NK-92 (cell line): ENCODE results near the gene DIO1.
A peak's percentile ranks its signal among the peaks of the same experiment; 100 is the strongest.

ENCODE experiments used
- DNase-seq: peaks from one replicate; lab custom pipeline; 2025; ENCODE audit not compliant: unreplicated experiment; lab: John Stamatoyannopoulos, UW

DIO1 gene

DNA sequence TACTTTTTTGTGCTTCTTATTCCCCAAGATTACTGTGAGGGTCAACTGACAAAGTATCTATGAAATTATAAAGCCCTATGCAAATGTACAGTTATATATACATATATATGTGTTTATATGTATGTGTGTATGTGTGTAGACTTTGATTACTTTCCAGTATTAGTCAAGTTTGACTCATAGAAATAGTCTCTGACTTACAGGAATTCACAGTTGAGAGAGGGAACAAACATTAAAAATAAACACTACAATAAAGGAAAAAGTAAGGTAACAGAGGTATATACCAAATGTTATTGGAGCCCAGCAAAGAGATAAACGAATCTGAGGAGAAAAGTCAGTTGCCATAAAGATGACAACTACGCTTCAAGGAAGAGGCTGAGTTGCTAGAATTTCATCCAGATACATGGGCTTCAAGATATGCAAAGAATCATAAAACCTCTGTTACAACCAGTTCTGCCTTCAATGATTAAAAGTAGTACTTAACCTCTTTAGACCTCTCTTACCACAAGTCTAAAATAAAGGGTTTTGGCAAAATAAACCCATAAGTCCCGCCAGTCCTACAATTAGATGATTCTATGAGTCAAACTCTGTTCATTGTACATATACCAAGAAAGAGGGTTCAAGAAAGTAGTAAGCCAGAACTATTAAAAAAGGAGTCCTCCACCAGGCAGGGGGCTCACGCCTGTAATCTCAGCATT is 44.3 kb downstream of the DIO1 start:
- DNase-seq = no peak

GRCh38 chr1:53942127-53942957 is 48.4 kb downstream of the DIO1 start:
- DNase-seq = no peak

DNA sequence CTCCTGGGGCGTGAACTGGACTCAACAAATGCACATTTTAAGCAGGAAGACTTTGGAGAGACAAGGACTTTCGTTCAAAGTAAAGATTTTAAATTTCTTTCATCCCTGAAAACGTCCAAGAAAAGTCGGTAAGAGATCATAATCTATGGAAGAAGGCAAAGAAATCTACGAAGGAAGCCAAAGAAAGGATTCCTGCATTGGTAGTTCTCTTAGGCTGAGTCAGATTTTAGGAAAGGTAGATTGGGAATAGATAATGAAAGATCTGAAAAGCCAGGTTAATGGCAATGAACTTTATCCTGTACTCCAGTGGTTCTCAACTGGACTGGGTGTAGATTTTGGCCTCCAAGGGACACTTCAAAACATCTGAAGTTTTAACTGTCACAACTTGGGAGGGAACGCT is 49.1 kb downstream of the DIO1 start:
- no peak for DNase-seq

DNA sequence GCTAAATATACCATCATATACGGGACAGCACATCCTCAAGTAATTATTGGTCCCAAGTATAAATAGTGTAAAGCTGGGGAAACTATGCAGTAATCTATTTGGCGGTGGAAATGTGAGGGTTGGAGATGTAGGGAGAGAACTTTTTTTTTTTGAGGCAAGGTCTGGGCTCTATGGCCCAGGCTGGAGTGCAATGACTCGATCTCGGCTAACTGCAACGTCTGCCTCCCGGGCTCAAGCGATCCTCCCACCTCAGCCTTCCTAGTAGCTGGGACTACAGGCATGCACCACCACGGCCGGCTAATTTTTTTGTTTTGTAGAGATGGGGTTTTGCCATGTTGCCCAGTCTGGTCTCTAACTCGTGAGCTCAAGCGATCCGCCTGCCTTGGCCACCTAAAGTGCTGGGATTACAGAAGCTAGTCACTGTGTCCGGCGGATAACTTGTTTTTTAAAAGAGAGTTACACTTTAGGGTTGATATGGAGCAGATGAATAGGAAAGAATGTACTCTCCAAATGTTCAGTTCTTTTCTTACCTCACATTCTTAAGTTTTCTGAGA is 49.6 kb downstream of the DIO1 start:
- no peak for DNase-seq

GRCh38 chr1:53944469-53945182 is 50.6 kb downstream of the DIO1 start:
- DNase-seq = no peak

DNA sequence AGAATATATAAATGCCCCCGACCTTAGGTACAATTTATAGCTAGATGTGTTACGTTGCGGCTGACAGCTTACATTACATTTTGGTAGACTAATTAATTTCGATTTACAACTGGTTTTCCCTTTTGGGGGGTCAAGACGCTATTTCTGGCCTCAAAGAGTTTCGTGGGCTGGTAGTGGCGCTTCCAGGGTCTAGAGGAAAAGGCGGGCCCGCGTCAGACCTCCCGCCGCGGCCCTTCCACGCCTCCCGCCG is 51.1 kb downstream of the DIO1 start:
- no peak for DNase-seq

GRCh38 chr1:53945433-53946251 is 51.7 kb downstream of the DIO1 start, which contains the start of gene IFT25:
Gene IFT25 (minus strand): TSS chr1:53945699. CDS start chr1:53940082, 5,617 bp downstream.
- DNase-seq = peak; percentile 85

DNA sequence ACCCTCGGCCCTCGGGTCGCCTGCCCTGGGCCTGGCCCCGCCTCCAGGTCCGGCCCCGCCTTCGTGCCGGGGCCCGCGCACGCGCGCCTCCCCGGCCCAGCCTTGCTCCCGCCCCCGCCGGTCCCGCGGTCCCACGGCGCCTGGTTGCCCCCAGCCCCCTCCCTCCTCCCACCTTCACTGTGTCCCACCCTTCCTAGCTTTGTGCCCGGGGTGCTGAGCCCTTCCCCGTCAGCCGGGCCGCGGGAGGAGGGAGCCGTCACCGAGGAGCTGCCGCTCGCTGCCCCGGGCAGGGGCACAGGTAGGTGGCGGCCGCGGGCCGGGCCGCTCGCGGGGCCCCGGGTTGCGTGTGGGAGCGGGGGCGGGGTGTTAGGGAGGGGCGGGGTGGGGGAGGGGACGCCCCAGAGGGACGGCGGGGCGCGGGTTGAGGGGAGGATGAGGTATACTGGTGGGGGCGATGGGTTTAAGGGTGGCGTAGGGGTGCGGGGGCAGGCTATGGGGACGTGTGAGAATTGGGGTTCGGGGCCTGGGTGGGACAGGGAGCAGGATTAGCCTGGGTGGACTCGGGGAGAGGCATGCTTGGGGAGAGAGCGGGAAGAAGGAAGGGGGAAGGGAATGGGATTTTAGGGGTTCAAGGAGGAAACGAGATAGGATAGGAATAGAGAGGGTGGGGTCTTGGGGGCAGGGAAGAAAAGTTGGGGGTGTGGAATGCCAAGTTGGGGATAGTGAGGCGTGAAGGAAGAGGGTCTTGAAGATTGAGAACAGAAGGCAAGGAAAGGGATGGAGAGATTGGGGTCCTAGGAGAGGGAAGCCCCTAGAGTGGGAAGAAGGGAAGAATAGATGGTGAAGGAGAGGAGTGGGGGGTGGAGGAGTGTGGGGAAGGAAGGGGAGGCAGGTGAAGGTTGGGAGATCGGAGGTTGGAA is 52.5 kb downstream of the DIO1 start, which contains the start of gene LRRC42:
TSS of gene LRRC42 (plus strand) at position 99 of the 920 bp plus-strand sequence. CDS start 5,650 bp downstream, outside the sequence.
- DNase-seq = no peak

DNA sequence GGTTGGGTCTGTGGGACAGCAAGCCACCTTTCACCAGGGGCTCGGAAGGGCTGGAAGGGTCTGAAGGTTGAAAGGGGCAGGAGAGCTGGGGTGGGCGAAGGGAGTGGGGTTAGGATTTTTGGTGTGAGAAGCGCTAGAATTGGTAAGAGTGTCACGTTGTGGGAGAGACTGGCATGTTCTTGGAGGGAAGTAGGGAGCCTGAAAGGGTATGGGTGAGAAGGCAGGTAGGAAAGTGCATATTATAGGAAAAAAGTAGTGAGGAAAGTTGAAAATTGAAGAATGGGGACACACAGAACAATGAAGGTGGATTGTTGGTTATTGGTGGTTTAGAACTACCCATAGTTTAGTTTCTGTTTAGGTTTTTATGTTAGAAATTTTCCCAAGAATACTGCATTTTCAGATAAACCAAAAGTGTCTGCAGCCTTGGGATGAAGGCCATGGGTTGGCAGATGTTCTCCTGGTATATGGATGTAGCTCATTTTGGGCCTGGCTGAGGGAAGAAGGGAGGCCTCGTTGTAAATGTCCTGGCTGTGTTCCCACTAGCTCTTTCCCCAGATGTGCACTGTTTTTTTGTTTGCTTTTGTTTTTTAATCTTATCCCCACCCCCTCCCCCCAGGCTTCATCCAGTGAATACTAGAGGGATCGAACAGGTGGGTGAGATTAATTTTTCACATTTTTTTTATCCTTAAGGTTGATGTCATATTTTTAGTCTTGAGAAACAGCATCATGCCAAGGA is 53.4 kb downstream of the DIO1 start:
- DNase-seq = no peak

- no peak for DNase-seq
Observed at GRCh38 chr1:53948291-53948690, 54.3 kb downstream of the DIO1 start.

- no peak for DNase-seq
Observed at GRCh38 chr1:53949023-53949990, 55.3 kb downstream of the DIO1 start.

DNA sequence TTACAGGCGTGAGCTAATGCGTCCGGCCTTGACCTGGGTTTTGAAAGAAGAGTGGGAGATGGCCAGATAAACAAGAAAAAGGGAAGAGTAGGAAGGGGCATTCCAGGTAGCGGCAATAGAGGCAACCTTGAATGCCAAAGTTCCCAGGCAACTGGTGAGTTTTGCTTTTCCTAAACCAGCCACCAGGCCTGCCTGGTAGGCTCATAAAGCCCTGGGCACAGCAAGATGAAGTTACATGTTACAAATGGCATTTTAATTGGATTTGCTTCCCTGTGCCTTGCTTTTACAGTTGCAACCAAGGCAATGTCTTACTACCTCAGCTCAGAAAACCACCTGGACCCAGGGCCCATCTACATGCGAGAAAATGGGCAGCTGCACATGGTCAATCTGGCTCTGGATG is 57.7 kb downstream of the DIO1 start:
- no peak for DNase-seq

- no peak for DNase-seq
Observed at GRCh38 chr1:53954128-53954527, 60.1 kb downstream of the DIO1 start.

DNA sequence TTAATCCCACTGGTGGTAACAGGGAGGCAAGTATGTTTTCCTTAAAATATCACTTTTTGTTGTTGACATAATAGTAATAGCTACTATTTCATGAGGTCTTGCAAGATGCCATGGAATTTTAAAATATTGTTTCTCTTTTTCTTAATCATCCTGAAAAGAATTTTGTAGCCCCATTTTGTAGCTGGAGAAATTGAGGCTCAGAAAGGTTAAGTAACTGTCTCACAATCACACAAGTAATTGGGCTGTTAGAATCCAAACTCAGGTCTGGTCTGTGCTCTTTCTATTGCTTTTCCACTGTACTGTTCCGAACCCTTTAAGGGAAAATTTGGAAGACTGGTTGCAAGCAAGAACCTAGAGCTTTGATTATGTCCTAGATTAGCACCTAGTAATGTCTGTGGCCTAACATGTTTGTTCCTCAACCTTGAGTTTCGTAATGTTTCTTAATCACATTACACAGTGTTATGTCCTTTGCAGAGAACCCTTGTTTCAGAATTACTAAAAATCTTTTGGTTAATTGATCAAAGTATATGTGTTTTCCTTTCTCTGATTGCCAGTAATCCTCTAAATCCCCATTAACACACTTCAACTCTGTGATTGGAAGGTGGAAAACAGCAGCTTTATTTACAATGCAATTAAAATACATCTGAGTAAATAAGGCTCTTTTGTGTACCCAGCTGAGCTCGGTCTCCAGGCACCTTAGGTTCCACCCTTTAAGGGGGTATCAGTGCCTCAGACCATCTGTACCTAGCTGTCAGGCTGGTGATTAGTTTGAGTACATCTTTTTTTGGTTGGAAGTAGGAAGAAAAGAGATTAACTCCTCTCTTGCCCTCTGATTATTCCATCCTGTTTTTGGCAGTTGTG is 62.6 kb downstream of the DIO1 start:
- no peak for DNase-seq

GRCh38 chr1:53957194-53957818 is 63.3 kb downstream of the DIO1 start:
- DNase-seq = no peak

- no peak for DNase-seq
Observed at GRCh38 chr1:53959664-53960250, 65.8 kb downstream of the DIO1 start.
